Osteocyte (in vitro differentiated cells): Measurements from ENCODE around the gene PKN2. TPM values are rescaled to one million over a fixed set of nuclear protein-coding genes. Genes with fewer than 3 reads are reported as not detected.

Experiments used
- DNase-seq: peaks from one replicate; pipeline ENCODE4 v3.0.0; 2021; ENCODE audit warnings: mixed read lengths; ENCODE audit not compliant: unreplicated experiment; ENCODE audit errors: extremely low spot score
- H3K27ac Mint-ChIP-seq: one replicate; pipeline ENCODE4 v1.8.0; 2021; ENCODE audit warnings: mild to moderate bottlenecking, mixed read lengths; ENCODE audit not compliant: unreplicated experiment
- H3K27me3 Mint-ChIP-seq: one replicate; pipeline ENCODE4 v1.8.0; 2021; ENCODE audit warnings: mixed read lengths; ENCODE audit not compliant: unreplicated experiment
- H3K36me3 Mint-ChIP-seq: one replicate; pipeline ENCODE4 v1.8.0; 2021; ENCODE audit warnings: mixed read lengths; ENCODE audit not compliant: unreplicated experiment
- H3K4me1 Mint-ChIP-seq: one replicate; pipeline ENCODE4 v1.8.0; 2021; ENCODE audit warnings: mixed read lengths; ENCODE audit not compliant: unreplicated experiment
- H3K4me3 Mint-ChIP-seq: one replicate; pipeline ENCODE4 v1.8.0; 2021; ENCODE audit warnings: mild to moderate bottlenecking, moderate library complexity, mixed read lengths; ENCODE audit not compliant: unreplicated experiment
- H3K9me3 Mint-ChIP-seq: one replicate; pipeline ENCODE4 v1.8.0; 2021; ENCODE audit warnings: mixed read lengths; ENCODE audit not compliant: unreplicated experiment
- total RNA-seq: library from RNA; stranded (reverse); gene quantifications from 2 replicates; pipeline ENCODE4 v1.2.1, GENCODE V29; 2021
- TF ChIP-seq, protein P1 (sequence below): fragments of 200-600 bp; sonication (generic); IDR thresholded peaks from 2 replicates; pipeline ENCODE4 v1.5.0; 2021; ENCODE audit warnings: antibody characterized with exemption, mild to moderate bottlenecking, moderate library complexity

The PKN2 gene
- total RNA-seq, 1 donor from 2014 or later = 46.8 TPM

DNA sequence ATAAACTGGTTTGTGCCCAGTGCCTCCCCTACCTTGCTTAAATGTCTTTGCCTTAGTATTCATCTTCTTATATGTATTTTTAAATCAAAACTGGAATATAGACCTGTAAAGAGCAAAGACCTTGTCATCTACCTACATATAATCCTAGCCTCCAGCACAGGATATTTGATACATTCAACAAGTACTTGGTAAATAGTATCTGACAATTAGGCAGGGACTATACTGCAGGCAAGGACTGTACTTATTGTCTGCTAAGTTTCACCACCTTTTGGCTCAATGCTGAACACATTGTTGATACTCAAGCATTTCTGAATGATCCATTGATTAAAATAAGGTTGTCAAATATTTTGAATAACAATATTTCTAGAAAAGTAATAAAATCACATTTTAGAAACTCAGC lies 96.4 kb downstream of the PKN2 start:
- Mint-ChIP-seq H3K9me3 (no peaks in the 10 kb centered on the region), H3K27ac (no peak overlapping the region), H3K4me1 (no peaks in the 10 kb centered on the region), H3K36me3 (peaks cover 43% of the 10 kb centered on the region), H3K27me3 (no peaks in the 10 kb centered on the region), H3K4me3 (no peak overlapping the region)
- TF ChIP-seq, protein P1, sequence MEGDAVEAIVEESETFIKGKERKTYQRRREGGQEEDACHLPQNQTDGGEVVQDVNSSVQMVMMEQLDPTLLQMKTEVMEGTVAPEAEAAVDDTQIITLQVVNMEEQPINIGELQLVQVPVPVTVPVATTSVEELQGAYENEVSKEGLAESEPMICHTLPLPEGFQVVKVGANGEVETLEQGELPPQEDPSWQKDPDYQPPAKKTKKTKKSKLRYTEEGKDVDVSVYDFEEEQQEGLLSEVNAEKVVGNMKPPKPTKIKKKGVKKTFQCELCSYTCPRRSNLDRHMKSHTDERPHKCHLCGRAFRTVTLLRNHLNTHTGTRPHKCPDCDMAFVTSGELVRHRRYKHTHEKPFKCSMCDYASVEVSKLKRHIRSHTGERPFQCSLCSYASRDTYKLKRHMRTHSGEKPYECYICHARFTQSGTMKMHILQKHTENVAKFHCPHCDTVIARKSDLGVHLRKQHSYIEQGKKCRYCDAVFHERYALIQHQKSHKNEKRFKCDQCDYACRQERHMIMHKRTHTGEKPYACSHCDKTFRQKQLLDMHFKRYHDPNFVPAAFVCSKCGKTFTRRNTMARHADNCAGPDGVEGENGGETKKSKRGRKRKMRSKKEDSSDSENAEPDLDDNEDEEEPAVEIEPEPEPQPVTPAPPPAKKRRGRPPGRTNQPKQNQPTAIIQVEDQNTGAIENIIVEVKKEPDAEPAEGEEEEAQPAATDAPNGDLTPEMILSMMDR = no peak
- no peak for DNase-seq

DNA sequence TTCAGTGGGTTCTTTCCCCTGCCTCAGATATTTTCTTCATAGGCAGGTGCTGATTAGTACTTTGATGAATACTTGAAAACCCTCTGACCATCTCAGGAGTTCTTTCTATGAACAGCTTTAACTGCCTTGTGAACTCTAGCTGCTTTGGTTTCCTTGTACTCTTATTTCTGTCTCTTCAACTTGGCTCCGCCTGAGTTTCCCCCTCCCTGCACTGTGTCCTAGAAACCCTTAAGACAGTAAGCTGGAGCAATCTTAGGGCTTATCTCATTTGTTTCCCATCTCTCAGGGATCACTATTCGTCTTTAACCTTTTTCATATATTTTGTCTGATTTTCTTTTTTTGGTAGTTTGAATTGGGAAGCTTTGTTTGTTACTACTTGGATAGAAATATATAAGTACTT lies 99.1 kb downstream of the PKN2 start:
- Mint-ChIP-seq H3K36me3 (peaks cover 30% of the 10 kb centered on the region), H3K4me1 (peaks cover 5% of the 10 kb centered on the region), H3K4me3 (no peak overlapping the region), H3K27ac (no peak overlapping the region), H3K9me3 (no peaks in the 10 kb centered on the region), H3K27me3 (no peaks in the 10 kb centered on the region)
- no peak for DNase-seq
- TF ChIP-seq, protein P1 = no peak

DNA sequence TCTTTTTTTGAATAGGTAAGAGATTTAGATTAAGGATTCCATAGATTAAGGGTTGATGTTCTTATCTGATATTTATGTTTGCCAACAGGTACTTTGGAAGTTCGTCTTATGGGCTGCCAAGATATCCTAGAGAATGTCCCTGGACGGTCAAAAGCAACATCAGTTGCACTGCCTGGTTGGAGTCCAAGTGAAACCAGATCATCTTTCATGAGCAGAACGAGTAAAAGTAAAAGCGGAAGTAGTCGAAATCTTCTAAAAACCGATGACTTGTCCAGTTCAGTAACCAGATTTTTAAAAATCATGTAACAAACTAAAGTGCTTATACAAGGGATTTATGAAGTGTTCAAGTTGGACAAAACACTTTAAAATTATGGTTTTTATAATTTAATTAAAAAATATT lies 100.5 kb downstream of the PKN2 start:
- TF ChIP-seq, protein P1 = no peak
- no peak for DNase-seq
- Mint-ChIP-seq H3K27ac (no peak overlapping the region), H3K36me3 (peaks cover 26% of the 10 kb centered on the region), H3K4me3 (no peak overlapping the region), H3K27me3 (no peaks in the 10 kb centered on the region), H3K9me3 (no peaks in the 10 kb centered on the region), H3K4me1 (peaks cover 5% of the 10 kb centered on the region)

DNA sequence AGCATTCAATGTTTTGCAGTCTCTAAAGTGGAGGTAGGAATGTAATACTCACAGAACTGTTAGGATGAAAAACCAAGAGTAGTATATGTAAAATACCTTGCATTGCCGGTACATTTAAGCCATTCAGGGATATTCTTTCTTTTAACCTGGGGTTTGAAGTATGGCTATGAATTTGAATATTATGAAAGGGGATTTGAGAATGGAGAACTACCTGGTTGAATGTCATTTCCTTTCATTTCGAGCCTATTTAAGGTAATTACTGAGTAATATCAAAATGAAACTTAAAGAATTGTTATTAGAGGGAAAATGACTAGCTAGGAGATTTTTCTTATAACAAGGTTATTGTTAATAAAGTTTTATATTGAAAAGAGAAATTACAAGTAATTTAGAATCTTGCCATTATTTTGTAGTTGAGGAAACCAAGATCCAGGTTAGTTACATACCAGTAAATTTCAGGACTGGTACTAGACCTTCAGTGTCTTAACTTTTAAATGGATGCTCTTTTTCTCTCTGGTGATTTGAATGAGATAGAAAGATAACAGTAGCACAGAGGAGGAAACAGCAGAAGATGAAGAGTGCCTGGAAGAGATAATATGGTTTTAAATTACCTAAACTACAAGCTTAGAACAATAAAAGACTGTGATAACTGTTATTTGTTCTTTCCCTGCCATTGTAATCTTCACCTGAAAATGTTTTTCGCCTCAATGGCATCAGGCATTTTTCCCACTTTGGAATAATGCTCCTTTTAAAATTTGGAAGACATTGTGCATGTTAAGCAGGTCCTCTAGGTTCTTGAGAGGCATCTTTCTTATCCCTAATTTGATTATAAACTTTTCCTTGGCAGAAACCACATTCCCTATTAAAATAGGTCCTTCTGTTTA lies 103.2 kb downstream of the PKN2 start:
- Mint-ChIP-seq H3K36me3 (peaks cover 32% of the 10 kb centered on the region), H3K9me3 (no peaks in the 10 kb centered on the region), H3K4me1 (peaks cover 5% of the 10 kb centered on the region), H3K27ac (no peak overlapping the region), H3K27me3 (no peaks in the 10 kb centered on the region), H3K4me3 (no peak overlapping the region)
- TF ChIP-seq, protein P1 = no peak
- DNase-seq = no peak

DNA sequence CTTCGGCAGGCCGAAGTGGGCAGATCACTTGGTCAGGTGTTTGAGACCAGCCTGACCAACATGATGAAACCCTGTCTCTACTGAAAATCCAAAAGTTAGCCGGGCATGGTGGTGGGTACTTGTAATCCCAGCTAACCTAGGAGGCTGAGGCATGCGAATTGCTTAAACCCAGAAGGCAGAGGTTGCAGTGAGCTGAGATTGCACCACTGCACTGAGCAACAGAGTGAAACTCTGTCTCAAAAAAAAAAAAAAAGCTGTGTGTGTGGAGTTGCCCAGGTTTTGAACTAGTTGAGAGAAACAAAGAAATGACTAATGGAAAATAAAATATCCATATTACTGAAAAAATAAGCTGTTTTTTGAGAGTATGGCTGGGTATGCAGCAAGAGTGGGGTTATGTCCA lies 107.1 kb downstream of the PKN2 start:
- H3K4me1 Mint-ChIP-seq = peaks cover 5% of the 10 kb centered on the region
- H3K9me3 Mint-ChIP-seq = no peaks in the 10 kb centered on the region
- no peak overlapping the region for H3K4me3 Mint-ChIP-seq
- DNase-seq = no peak
- H3K27me3 Mint-ChIP-seq = no peaks in the 10 kb centered on the region
- peaks cover 25% of the 10 kb centered on the region for H3K36me3 Mint-ChIP-seq
- TF ChIP-seq, protein P1 = no peak
- H3K27ac Mint-ChIP-seq = no peak overlapping the region
